SH-SY5Y (cell line): Measurements from ENCODE around the gene DOK6.

Source experiments
- GATA2 ChIP-seq: IDR thresholded peaks from 2 replicates; pipeline ENCODE4 v1.6.1; 2011; ENCODE audit warnings: mild to moderate bottlenecking, low read depth, low read length
- GATA3 ChIP-seq: IDR thresholded peaks from 2 replicates; pipeline ENCODE4 v1.6.1; 2011; ENCODE audit warnings: low read depth, mild to moderate bottlenecking, low read length, moderate library complexity

Gene DOK6

DNA sequence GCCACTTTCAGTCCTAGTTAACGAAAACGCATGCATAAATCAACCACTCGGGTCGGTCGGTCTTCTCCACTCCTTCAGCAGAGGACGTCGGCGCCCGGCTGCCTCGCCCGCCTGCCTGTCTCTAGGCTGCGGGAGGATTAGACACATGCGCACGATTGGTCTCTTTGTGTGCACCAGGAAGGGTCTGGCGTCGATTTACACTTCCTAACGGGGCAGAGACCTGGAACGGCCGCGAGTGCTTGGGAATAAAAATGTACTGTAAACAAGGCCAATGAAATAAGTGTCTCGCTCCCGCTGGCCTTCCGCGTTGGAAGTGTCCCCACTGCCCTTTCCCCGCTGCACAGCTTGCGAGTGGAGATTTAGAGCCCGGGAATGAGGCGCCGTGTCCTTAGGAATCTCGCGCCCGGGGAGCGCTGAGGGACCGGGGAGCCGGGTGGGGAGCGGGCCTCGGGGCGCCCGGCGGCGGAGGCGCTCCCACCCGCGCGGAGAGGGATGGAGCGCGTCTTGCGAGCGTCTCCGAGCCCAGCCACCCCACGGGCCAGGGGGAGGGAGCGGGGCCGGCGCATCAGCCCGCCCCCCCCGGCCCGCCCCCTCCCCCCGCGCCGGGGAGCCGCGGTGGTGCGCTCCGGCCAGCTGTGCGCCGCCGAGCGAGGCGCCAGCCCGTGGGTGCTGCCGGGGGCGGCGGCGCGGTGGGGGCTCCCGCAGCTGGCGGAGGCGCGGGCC, at the start of gene DOK6:
Gene DOK6 (plus strand): TSS at position 636 of the 723 bp plus-strand sequence.
- TF ChIP-seq GATA3: no peak
- TF ChIP-seq GATA2: no peak

DNA sequence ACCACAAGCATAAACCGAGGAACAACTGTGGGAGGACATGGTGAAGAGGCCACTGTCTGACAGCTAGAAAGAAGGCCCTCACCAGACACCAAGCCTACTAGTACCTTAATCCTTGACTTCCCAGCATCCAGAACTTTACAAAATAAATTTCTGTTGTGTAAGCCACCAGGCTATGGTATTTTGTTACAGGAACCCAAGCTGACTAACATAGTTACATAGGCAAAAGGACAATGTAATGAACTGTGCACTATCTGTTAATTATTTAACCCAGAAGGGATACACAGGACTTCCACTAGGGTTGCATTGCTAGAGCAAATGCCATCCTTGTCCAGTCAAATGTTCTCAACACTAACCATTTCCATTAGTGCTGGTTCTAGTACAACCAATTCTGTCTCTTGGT, 47.7 kb upstream of the DOK6 start:
- no peak for TF ChIP-seq GATA2
- TF ChIP-seq GATA3: no peak

DNA sequence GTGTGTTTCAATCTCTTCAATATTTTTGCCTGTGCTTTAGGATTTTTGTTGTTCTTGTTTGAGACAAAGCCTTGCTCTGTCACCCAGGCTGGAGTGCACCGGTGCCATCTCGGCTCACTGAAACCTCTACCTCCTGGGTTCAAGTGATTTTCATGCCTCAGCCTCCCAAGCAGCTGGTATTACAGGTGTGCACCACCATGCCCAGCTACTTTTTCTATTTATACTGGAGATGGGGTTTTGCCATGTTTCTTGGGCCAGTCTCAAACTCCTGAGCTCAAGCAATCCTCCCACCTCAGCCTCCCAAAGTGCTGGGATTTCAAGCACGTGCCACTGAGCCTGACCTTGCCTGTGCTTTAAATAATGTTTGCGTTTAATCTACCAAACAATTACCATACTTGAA, 43.1 kb upstream of the DOK6 start:
- no peak for TF ChIP-seq GATA3
- TF ChIP-seq GATA2: no peak

DNA sequence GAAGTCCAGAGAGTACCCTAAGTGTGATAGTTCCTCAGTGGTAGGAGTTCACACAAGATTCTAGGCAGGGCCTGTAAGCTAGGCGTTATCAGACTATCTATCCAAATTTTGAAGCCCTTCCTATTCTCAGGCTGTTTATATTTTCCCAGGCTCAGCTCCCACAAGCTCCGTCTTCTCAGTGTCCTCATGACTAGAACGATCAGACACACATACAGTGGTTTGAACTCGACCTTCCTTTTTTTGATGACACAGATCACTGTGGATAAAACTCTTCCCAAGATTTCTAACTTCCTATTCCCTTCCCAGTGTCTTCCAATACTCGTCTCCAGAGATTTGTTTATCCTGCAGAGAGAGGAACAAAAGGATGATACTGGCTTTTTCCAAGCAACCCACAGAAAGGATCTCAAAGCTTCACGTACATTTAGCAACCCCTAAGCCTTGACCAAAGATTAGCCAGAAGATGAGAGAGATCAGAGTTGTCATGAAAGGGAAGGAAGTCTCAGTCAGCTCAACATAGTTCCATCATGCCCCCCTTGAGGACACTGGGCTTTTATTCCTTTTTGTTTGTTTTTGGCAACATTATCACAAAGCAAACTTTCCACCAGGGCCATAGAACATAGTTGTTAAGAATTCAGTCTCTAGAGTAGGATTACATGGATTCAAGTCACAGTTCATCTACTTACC, 42.3 kb upstream of the DOK6 start:
- no peak for TF ChIP-seq GATA3
- TF ChIP-seq GATA2: no peak

DNA sequence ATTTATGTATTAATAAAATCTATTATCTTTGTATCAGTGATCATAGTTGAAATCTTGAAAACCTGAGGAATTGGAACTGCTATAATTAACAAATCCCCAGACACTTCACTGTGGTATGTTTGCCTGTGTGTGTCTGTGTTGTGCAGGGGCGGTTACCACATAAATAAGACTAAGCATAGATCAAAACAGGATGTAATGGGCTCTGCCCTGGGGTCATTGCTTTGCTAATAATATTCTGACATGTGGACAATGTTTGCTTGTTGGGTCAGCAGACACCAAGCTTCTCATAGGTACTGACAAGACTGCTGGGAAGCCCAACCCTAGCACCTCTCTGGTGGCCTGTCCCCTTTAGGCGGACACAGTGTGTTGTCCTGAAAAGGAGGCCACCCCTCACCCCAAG, 35.8 kb upstream of the DOK6 start:
- no peak for TF ChIP-seq GATA2
- no peak for TF ChIP-seq GATA3

DNA sequence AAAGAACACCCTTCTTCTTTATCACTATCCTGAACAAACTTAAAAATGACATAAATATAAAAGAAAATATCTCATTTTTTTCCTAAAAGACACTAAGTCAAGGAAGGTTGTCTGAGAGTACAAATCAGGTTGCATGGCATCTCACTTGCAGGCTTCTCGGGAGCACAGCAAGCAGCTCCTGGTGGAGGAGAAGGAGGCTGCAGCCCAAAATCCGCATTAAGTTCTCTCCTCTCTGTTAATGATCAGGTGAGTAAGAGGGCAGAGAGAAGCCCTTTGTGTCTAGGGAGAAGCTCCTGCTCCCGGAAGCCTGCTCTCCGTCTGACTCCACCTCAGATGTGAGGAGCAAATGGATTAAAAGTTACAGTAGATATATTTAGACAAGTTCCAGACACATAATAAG, 35.0 kb upstream of the DOK6 start:
- no peak for TF ChIP-seq GATA2
- no peak for TF ChIP-seq GATA3

DNA sequence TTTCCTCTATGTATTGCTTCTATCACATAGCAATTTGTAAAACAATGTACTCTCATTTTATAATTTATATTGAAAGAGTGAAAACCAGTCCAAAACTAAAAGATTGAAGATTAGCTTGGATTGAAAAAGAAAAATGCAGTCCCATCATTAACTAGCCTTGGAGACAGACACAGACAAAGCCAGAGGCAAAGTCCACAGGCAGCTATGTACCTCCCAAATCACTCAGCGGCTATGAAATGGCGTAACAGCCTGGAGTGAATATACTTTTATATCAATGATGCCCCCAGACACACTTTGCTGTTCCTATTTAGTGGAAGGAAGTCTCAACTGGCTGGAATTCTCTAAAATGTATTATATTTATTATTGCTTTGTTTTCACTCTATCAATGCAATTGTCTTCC, 33.6 kb upstream of the DOK6 start:
- TF ChIP-seq GATA2 (no peak), GATA3 (no peak)

DNA sequence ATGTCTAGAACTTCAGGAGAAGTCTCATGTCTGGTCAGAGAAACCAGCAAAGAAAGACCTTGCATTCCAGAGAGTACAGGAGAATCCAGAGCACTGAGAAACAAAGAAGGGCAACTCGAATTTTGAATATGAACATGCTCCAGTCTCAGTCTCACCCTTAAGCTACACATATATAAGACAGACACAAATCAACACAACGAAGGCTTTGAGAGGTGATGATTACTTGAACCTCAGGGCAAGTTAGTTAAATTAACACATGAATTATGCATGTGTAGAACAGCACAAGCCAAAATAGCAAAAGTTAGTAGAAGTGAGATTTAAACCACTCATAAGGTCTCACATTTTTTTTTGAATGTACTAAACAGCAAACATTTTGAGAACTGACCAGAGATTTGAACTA, 29.0 kb upstream of the DOK6 start:
- TF ChIP-seq GATA3: no peak

DNA sequence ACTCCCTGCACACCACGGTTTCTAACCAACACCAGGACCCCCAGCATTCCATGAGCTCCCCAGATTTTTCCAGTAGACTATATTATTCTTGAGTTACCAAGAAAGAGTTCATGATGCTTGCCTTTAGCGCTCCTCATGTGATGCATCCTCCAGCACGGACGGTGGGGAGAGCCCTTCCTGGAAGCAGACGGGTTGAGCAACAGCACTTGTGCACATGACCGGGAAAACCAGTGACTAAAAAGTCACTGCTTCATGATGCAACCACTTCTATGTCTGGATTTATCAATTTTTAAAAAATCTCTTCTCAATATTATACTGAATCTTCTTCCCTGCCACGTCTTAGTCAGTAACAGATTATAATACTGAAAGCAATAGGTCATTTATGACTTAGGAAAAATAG, 20.4 kb upstream of the DOK6 start:
- no peak for TF ChIP-seq GATA2
- TF ChIP-seq GATA3: no peak

DNA sequence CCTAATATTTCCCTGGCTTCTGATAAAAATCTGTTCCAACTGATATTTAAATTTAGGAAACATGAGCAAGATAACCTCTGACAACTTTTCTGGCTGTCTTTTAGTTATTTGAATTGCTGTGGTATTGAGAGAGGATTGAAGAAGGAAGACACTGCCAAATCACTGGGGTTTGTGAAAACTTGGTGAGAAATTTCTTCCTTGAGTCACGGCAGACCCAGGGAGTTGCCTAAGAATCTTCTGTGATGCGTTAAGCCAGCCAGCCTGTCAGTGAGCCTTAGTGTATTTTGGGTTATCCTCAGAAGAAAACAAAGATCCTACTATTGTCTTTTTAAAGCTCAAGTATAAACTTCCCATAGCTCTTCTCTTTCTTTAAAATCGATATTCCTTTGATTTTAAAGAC, 17.5 kb upstream of the DOK6 start:
- no peak for TF ChIP-seq GATA2
- TF ChIP-seq GATA3: no peak

DNA sequence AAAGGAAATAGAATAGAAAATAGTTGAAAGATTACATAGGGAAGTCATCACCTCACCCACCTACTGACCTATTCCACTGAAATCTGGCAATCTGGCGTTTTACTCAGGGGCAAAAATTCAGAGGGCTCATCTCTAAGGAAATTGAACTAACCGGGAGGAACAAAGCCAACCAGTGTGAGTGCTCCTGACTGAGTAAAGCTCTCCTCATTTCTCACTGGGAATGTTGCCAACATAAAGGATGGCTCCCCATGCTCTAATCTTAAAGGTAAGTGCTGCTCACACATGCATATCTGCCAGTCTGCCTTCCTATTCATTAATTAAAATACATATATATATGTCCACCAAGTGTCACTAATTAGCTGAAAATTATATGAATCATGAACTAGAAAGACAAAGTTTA, 13.5 kb upstream of the DOK6 start:
- TF ChIP-seq GATA3 (no peak), GATA2 (no peak)

DNA sequence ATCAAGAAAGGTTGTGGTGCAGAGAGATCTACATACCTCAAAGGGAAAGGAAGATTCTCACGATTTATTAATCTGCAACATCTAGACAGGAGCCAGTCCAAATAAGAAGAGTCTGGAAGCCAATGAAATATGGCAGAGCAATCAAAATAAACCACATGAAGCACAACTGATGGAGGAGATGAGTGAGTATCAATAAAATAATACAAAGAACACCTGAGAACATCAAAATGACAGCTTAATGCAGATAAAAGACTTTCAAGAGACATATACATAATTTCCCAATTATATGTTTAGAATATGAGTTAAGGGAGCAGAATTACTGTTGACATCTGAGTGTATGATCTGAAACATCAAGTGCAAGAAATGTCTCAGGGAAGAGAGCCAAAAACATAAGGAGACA, 12.5 kb upstream of the DOK6 start:
- TF ChIP-seq GATA3: no peak
- TF ChIP-seq GATA2: no peak

DNA sequence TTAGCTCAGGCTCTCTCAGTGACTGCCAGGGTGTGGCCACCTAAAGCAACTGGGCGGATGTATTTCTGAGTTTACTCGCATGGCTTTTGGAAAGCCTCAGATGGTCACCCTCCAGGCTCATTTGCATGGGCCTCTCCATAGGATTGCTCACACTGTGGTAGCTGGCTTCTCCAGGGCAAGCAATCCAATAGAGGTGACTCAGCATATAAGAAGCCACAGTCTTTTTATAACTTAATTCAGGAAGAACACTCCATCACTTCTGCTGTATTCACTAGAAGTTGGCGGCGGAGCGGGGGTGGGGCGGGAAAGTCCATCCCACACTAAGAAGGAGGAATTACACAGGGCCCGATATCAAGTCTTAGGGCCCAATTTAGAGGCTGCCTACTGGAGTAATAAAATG, 3.6 kb upstream of the DOK6 start:
- TF ChIP-seq GATA2 (no peak), GATA3 (no peak)

DNA sequence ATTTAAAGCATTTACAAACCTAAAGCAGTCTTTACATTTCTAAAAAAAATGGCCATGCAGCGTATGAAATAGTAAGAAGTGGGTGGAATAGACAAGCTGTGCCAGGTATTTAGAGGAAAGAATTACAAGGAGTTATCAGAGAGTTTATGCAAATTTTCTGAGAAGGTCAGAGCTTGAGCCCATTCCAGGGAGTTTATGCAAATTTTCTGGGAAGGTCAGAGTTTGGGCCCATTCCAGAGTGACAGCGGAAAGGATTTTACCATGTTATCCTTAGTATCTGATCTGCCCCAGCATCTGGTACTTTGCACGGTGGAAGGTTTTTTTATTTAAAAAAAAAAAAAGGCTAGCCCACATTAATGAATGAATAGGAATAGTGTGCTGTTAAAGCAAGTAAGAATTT, 1.4 kb upstream of the DOK6 start:
- no peak for TF ChIP-seq GATA3
- 0 out of 2 replicates have a peak, but pooled peaks have one; percentile 32 for TF ChIP-seq GATA2

DNA sequence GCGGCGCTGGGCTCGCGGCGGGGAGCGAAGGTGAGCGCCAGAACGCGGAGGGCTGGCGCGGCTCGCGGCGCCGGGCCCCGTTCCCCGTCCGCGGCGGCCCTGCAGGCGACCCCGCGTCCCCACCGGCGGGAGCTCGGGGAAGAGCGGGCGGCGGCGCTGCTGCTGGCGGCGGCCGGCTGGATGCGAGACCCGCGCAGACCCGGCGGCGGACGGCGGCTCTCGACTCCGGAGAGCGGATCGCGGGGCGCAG, 213 bp downstream of the DOK6 start:
- TF ChIP-seq GATA3 (no peak), GATA2 (no peak)
